Vagina (tissue), 2 donors: ENCODE data around the gene RAB4A.

Experiments
- CTCF ChIP-seq, 3 experiments: fragments of 450-650 bp in 2 of 3; fragments of 200-600 bp in 1 of 3; sonication (generic) in 1 of 3; IDR thresholded peaks; one replicate each; pipeline ENCODE4 v1.5.1; 2017 to 2019; ENCODE audit warnings: antibody characterized with exemption in 3 of 3, mild to moderate bottlenecking in 2 of 3, moderate library complexity in 2 of 3
- POLR2AphosphoS5 ChIP-seq, 2 donors: sonication (generic); formaldehyde crosslinking; IDR thresholded peaks; one replicate each; pipeline ENCODE4 v1.9.0; 2017; ENCODE audit warnings: antibody characterized with exemption in 2 of 2, mild to moderate bottlenecking in 2 of 2, low read depth in 1 of 2; ENCODE audit not compliant: insufficient read depth in 1 of 2

- no peak for TF ChIP-seq CTCF (IDR thresholded peaks at IDR 0.05)
- no peak for TF ChIP-seq POLR2AphosphoS5 (IDR thresholded peaks at IDR 0.05; ENCODE audit: insufficient read depth in 1 of 2, low read depth in 1 of 2)
Observed at GRCh38 chr1:229282295-229282823, 11.4 kb downstream of the RAB4A start.
